ENCODE measurements around the gene TRIM41.

DNA sequence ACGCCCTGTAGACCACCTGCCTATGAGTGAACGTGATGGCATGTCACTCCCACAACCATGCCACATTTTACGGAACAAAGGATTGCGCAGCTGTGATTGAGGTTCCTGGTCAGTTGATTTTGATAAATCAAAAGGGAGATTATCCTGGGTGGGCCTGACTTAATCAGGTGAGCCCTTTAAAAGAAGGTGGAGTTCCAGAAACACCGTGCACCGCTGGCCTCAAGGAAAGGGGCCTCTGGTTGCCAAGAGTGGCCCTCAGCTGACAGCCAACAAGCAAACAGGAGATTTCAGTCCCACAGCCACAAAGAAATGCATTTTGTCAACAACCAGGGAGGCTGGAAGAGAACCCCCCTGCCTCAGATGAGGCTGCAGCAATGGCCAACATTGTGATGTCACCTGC, 37.1 kb upstream of the TRIM41 start:
- TF ChIP-seq EZH2 (IDR thresholded peaks at IDR 0.05; ENCODE audit: low read length, unreplicated experiment) = no peak
- TF ChIP-seq, protein P1, sequence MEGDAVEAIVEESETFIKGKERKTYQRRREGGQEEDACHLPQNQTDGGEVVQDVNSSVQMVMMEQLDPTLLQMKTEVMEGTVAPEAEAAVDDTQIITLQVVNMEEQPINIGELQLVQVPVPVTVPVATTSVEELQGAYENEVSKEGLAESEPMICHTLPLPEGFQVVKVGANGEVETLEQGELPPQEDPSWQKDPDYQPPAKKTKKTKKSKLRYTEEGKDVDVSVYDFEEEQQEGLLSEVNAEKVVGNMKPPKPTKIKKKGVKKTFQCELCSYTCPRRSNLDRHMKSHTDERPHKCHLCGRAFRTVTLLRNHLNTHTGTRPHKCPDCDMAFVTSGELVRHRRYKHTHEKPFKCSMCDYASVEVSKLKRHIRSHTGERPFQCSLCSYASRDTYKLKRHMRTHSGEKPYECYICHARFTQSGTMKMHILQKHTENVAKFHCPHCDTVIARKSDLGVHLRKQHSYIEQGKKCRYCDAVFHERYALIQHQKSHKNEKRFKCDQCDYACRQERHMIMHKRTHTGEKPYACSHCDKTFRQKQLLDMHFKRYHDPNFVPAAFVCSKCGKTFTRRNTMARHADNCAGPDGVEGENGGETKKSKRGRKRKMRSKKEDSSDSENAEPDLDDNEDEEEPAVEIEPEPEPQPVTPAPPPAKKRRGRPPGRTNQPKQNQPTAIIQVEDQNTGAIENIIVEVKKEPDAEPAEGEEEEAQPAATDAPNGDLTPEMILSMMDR (conservative IDR thresholded peaks at IDR 0.05; ENCODE audit: low read depth, low read length) = no peak
- TF ChIP-seq EZH2phosphoT487 (IDR thresholded peaks at IDR 0.05; ENCODE audit: borderline replicate concordance, low read length) = no peak

All from PC-3 (cell line).